ENCODE results near the gene CD28.

- TF ChIP-seq GABPA (IDR thresholded peaks at IDR 0.05; ENCODE audit: low read depth), result no peak
- TF ChIP-seq CTCF (IDR thresholded peaks at IDR 0.05; ENCODE audit: insufficient read depth, low read length), result no peak
- no peak for TF ChIP-seq POLR2AphosphoS5 (IDR thresholded peaks at IDR 0.05; ENCODE audit: low read depth)
Measured at GRCh38 chr2:203688798-203689197, 17.6 kb upstream of the CD28 start.
